Measurements from ENCODE around the gene ZSCAN23. TPM values are rescaled to one million over a fixed set of nuclear protein-coding genes. Genes with fewer than 3 reads are reported as not detected.

Gene ZSCAN23
- total and polyA plus RNA-seq, 9 of the 15 experiments (the other 6 are each of a cell fraction or from before 2014, with no cell fraction given) = 0.05 to 0.29 (median 0.21) TPM; not detected in 1

DNA sequence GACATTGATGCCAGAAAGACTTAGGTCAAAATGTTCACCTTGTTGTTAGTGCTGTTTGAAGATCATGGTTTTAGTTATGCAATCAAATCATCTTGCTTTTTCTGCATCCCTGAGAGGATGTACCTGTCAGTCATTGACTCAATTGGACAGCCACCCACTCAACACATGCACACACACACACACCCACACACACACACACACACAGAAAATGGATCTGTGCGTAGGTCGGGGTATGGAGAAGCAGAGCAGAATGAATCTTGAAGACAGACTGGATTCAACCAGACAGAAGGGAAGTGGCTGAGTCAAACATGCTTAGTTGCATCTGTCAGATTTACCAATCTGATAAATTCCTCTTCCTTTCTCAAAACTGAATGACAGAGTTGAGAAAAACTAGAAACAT, 19.1 kb upstream of the ZSCAN23 start (continued):
- TF ChIP-seq ETV6 (IDR thresholded peaks at IDR 0.05; ENCODE audit: borderline replicate concordance in 1 of 2, low read depth in 2 of 2, low read length in 1 of 2) (peak in 1 of 2 experiments; percentile 56; a peak in 1 of 4 replicates), ETV6 (CRISPR knock-in tag; IDR thresholded peaks at IDR 0.05; ENCODE audit: borderline replicate concordance) (no peak), ZNF584 (CRISPR knock-in tag; IDR thresholded peaks at IDR 0.05; ENCODE audit: low read depth) (peak; percentile 32; the same call in 1 of the 2 replicates)

DNA sequence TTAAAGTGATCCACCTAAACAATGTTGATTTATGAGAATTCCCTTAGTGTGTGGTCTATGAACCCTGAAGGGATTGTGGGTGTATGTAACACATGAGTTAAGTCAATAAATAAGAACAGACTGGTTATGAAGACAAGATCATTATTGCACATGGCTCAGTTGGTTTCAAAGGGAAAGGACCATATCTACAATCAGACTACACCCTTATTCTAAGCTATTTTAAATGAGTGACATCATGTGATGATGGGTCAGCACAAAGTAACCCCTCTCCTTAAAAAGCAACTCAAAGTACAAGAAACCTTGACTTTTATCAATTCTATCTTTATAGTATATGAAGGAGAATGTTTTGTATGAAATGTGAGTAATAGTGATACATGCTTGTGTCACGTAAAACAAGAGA, 15.3 kb upstream of the ZSCAN23 start:
- intact Hi-C loops (cut with micrococcal nuclease) (no loop called here), in situ Hi-C loops (cut with MboI) (no loop called here)
- H2AFZ ChIP-seq (ENCODE audit: low read depth, low read length) = no peak overlapping the region
- H3K4me3 ChIP-seq = no peak overlapping the region
- no peak overlapping the region for H3K9ac ChIP-seq (ENCODE audit: insufficient read depth in 1 of 2, low read depth in 2 of 2, low read length in 2 of 2)
- no TSS peak for BruUV-seq (replicated peaks)
- POLR2A ChIA-PET = interaction anchor here (0.6 kb wide), 1 partner anchor 1091 kb away, joined by 3 read pairs; a partner anchor contains a TSS
- no peak for ATAC-seq
- no peaks in the 10 kb centered on the region for H3K79me2 ChIP-seq (ENCODE audit: control insufficient read depth, insufficient read depth, low read length)
- H3K4me1 ChIP-seq (replicated peaks in 1 of 2; ENCODE audit: control insufficient read depth in 2 of 2, insufficient read depth in 2 of 2, low read length in 2 of 2) = peaks cover 0 to 6% of the 10 kb centered on the region in 2 experiments; a peak in 1 of 5 replicates
- FAIRE-seq = no peak
- WGBS (ENCODE audit: insufficient coverage, low coverage, missing lambda C conversion rate) = 14% methylated on average over 1 of the region's 1 CpG
- no peak overlapping the region for H3K27ac ChIP-seq (ENCODE audit: extremely low read depth, low read depth, low read length)
- no peak for DNase-seq (ENCODE audit: extremely low read depth in 1 of 4, low spot score in 3 of 4)
- no peaks in the 10 kb centered on the region for H3K9me1 ChIP-seq (ENCODE audit: control insufficient read depth, insufficient read depth, low read length)
- H4K20me1 ChIP-seq (replicated peaks; ENCODE audit: control insufficient read depth, insufficient read depth, low read length) = no peaks in the 10 kb centered on the region
- H3K27me3 ChIP-seq (ENCODE audit: control insufficient read depth in 2 of 2, insufficient read depth in 2 of 2, low read length in 2 of 2) = no peaks in the 10 kb centered on the region; a peak in 1 of 5 replicates
- no peaks in the 10 kb centered on the region for H3K36me3 ChIP-seq (ENCODE audit: control insufficient read depth, insufficient read depth, low read length)
- CTCF ChIA-PET (ENCODE audit: low intra/inter-chr PET ratio) = no interaction called here
- H3K9me3 ChIP-seq (replicated peaks; ENCODE audit: control insufficient read depth, insufficient read depth, low read depth, low read length) = no peaks in the 10 kb centered on the region
- no peak overlapping the region for H3K4me2 ChIP-seq (ENCODE audit: insufficient read depth, low read length)
- TF ChIP-seq FOXJ2 (tag; IDR thresholded peaks at IDR 0.05) (peak; percentile 50; the same call in 1 of the 2 replicates), DPF2 (IDR thresholded peaks at IDR 0.05) (0 out of 2 replicates have a peak, but pooled peaks have one; percentile 19), GABPB1 (CRISPR knock-in tag; IDR thresholded peaks at IDR 0.05) (no peak), SMARCE1 (IDR thresholded peaks at IDR 0.05) (peak; percentile 46; the same call in 1 of the 2 replicates), ZNF445 (CRISPR knock-in tag; IDR thresholded peaks at IDR 0.05; ENCODE audit: low read depth) (no peak), FOXA3 (CRISPR knock-in tag; conservative IDR thresholded peaks at IDR 0.05 in 1 of 2, IDR thresholded peaks at IDR 0.05 in 1 of 2) (0 out of 4 replicates have a peak, but pooled peaks of 1 of the 2 experiments have one; percentile 32), JUND (IDR thresholded peaks at IDR 0.05; ENCODE audit: borderline replicate concordance, low read depth, low read length) (peak; percentile 27; the same call in 1 of the 2 replicates), JUND (tag; IDR thresholded peaks at IDR 0.05; ENCODE audit: borderline replicate concordance, low read depth, low read length) (peak; percentile 38; the same call in 1 of the 3 replicates), ILK (tag; IDR thresholded peaks at IDR 0.05; ENCODE audit: borderline replicate concordance, low read depth) (no peak), TOE1 (IDR thresholded peaks at IDR 0.05; ENCODE audit: borderline replicate concordance) (0 out of 2 replicates have a peak, but pooled peaks have one; percentile 25), TOE1 (CRISPR knock-in tag; IDR thresholded peaks at IDR 0.05; ENCODE audit: borderline replicate concordance, low read depth) (no peak), ZNF766 (CRISPR knock-in tag; conservative IDR thresholded peaks at IDR 0.05) (peak; percentile 85), C11orf30 (IDR thresholded peaks at IDR 0.05; ENCODE audit: low read depth) (peak; percentile 44; the same call in 1 of the 2 replicates), ZNF316 (IDR thresholded peaks at IDR 0.05) (peak; percentile 63)
- TF ChIP-seq, protein P1, sequence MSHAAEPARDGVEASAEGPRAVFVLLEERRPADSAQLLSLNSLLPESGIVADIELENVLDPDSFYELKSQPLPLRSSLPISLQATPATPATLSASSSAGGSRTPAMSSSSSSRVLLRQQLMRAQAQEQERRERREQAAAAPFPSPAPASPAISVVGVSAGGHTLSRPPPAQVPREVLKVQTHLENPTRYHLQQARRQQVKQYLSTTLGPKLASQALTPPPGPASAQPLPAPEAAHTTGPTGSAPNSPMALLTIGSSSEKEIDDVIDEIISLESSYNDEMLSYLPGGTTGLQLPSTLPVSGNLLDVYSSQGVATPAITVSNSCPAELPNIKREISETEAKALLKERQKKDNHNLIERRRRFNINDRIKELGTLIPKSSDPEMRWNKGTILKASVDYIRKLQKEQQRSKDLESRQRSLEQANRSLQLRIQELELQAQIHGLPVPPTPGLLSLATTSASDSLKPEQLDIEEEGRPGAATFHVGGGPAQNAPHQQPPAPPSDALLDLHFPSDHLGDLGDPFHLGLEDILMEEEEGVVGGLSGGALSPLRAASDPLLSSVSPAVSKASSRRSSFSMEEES (CRISPR knock-in tag; IDR thresholded peaks at IDR 0.05) = peak; percentile 48
- TF ChIP-seq, protein P2, sequence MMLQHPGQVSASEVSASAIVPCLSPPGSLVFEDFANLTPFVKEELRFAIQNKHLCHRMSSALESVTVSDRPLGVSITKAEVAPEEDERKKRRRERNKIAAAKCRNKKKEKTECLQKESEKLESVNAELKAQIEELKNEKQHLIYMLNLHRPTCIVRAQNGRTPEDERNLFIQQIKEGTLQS (IDR thresholded peaks at IDR 0.05) = peak; percentile 63
- TF ChIP-seq, protein P2 (CRISPR knock-in tag; conservative IDR thresholded peaks at IDR 0.05) = no peak
